KMS-11 (cell line): ENCODE measurements around the gene BLOC1S3.

Source experiments
- H2AFZ ChIP-seq: fragments of 200-600 bp; sonication (generic); 2 replicates; pipeline ENCODE4 v1.6.1; 2016; ENCODE audit warnings: antibody characterized with exemption, mixed run types, low read depth
- H3K27ac ChIP-seq: fragments of 200-600 bp; sonication (generic); 2 replicates; pipeline ENCODE4 v1.6.1; 2016; ENCODE audit warnings: mild to moderate bottlenecking, mixed run types
- H3K27me3 ChIP-seq: fragments of 200-600 bp; sonication (generic); 2 replicates; pipeline ENCODE4 v1.6.1; 2017; ENCODE audit warnings: mild to moderate bottlenecking, low read depth, mixed run types, moderate library complexity; ENCODE audit not compliant: insufficient read depth
- H3K36me3 ChIP-seq: fragments of 200-600 bp; sonication (generic); 2 replicates; pipeline ENCODE4 v1.6.1; 2017; ENCODE audit warnings: mild to moderate bottlenecking, mixed run types; ENCODE audit not compliant: insufficient read depth
- H3K4me1 ChIP-seq: fragments of 200-600 bp; sonication (generic); 2 replicates; pipeline ENCODE4 v1.6.1; 2016; ENCODE audit warnings: mild to moderate bottlenecking, low read depth, mixed run types; ENCODE audit not compliant: poor library complexity, severe bottlenecking
- H3K4me2 ChIP-seq: fragments of 200-600 bp; sonication (generic); 2 replicates; pipeline ENCODE4 v1.7.0; 2016; ENCODE audit warnings: mild to moderate bottlenecking, mixed run types
- H3K4me3 ChIP-seq: fragments of 200-600 bp; sonication (generic); IDR thresholded peaks from 2 replicates; pipeline ENCODE4 v1.6.1; 2017; ENCODE audit warnings: low read depth, low read length, mixed read lengths; ENCODE audit not compliant: insufficient read depth
- H3K79me2 ChIP-seq: fragments of 200-600 bp; sonication (generic); 2 replicates; pipeline ENCODE4 v1.6.1; 2016; ENCODE audit warnings: low read depth, mixed run types; ENCODE audit not compliant: insufficient read depth
- H3K9ac ChIP-seq: fragments of 200-600 bp; sonication (generic); 2 replicates; pipeline ENCODE4 v1.6.1; 2016; ENCODE audit warnings: mild to moderate bottlenecking, mixed run types
- H4K20me1 ChIP-seq: fragments of 200-600 bp; sonication (generic); 2 replicates; pipeline ENCODE4 v1.6.1; 2016; ENCODE audit warnings: mild to moderate bottlenecking, mixed run types; ENCODE audit not compliant: insufficient read depth
- TF ChIP-seq, protein P1 (sequence below): fragments of 200-600 bp; sonication (generic); conservative IDR thresholded peaks from 2 replicates; pipeline ENCODE4 v1.6.1; 2017; ENCODE audit warnings: low read depth, mild to moderate bottlenecking, antibody characterized with exemption, low read length, moderate library complexity, mixed read lengths

BLOC1S3 gene

DNA sequence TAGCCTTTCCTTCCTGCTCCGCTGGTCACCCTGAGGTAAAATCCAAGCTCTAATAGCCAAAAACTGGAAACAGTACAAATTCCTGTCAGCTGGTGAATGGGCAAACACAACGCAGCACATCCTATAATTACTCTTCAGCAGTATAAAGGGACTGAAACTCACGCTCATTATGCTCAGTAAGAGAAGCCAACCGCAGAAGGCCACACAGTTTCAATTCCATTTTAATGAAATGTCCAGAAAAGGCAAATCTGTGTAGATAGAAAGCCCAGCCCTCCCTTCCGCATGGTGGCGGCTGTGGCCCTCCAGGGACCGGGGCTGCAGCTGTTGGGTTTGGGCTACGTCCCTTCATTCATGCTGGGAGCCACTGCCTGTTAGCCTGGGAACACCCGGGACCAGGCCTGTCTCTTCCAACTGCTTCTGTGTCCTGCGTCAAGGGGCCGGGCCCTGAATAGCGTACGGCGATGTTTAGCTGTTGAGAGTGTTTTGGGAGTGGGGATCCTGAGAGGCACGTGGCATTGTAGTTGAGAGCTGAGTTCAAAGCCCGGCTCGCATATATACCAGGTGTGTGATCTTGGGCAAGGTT lies 41.3 kb upstream of the BLOC1S3 start:
- Histone ChIP-seq H3K27me3 (no peaks in the 10 kb centered on the region), H2AFZ (0 out of 2 replicates have a peak overlapping the region, but pooled peaks have one; percentile 11), H4K20me1 (no peaks in the 10 kb centered on the region), H3K4me3 (no peak overlapping the region), H3K27ac (peak overlapping the region; percentile 93), H3K79me2 (peaks cover 60% of the 10 kb centered on the region), H3K4me1 (peaks cover 84% of the 10 kb centered on the region), H3K4me2 (peak overlapping the region; percentile 99), H3K9ac (peak overlapping the region; percentile 70; the same call in 1 of the 2 replicates), H3K36me3 (no peaks in the 10 kb centered on the region)
- TF ChIP-seq, protein P1, sequence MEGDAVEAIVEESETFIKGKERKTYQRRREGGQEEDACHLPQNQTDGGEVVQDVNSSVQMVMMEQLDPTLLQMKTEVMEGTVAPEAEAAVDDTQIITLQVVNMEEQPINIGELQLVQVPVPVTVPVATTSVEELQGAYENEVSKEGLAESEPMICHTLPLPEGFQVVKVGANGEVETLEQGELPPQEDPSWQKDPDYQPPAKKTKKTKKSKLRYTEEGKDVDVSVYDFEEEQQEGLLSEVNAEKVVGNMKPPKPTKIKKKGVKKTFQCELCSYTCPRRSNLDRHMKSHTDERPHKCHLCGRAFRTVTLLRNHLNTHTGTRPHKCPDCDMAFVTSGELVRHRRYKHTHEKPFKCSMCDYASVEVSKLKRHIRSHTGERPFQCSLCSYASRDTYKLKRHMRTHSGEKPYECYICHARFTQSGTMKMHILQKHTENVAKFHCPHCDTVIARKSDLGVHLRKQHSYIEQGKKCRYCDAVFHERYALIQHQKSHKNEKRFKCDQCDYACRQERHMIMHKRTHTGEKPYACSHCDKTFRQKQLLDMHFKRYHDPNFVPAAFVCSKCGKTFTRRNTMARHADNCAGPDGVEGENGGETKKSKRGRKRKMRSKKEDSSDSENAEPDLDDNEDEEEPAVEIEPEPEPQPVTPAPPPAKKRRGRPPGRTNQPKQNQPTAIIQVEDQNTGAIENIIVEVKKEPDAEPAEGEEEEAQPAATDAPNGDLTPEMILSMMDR: no peak

DNA sequence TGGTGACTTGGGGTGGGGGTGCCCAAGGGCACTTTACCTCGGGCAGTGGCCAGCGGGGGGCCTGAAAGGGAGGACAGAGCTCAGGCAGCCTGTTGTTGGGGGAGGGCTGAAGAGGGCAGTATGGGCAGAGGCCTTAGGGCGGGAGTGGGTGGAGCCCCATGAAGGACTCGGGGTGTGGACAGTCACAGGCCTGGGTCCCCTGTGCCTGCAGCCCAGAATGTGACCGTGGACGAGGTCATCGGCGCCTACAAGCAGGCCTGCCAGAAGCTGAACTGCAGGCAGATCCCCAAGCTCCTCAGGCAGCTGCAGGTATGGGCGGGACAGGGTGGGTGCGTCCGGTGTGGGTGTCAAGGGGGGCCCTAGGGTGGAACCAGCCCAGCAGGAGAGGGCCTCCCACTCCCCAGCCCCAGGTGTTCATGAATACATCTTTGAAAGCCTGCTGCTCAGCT lies 40.3 kb upstream of the BLOC1S3 start:
- peaks cover 50% of the 10 kb centered on the region for H3K79me2 ChIP-seq
- peak overlapping the region; percentile 38; the same call in 1 of the 2 replicates for H2AFZ ChIP-seq
- TF ChIP-seq, protein P1: no peak
- H4K20me1 ChIP-seq: no peaks in the 10 kb centered on the region
- no peak overlapping the region for H3K4me3 ChIP-seq
- H3K9ac ChIP-seq: peak overlapping the region; percentile 70; the same call in 1 of the 2 replicates
- H3K4me1 ChIP-seq: peaks cover 73% of the 10 kb centered on the region
- no peaks in the 10 kb centered on the region for H3K36me3 ChIP-seq
- no peaks in the 10 kb centered on the region for H3K27me3 ChIP-seq
- peak overlapping the region; percentile 99 for H3K4me2 ChIP-seq
- peak overlapping the region; percentile 93 for H3K27ac ChIP-seq

DNA sequence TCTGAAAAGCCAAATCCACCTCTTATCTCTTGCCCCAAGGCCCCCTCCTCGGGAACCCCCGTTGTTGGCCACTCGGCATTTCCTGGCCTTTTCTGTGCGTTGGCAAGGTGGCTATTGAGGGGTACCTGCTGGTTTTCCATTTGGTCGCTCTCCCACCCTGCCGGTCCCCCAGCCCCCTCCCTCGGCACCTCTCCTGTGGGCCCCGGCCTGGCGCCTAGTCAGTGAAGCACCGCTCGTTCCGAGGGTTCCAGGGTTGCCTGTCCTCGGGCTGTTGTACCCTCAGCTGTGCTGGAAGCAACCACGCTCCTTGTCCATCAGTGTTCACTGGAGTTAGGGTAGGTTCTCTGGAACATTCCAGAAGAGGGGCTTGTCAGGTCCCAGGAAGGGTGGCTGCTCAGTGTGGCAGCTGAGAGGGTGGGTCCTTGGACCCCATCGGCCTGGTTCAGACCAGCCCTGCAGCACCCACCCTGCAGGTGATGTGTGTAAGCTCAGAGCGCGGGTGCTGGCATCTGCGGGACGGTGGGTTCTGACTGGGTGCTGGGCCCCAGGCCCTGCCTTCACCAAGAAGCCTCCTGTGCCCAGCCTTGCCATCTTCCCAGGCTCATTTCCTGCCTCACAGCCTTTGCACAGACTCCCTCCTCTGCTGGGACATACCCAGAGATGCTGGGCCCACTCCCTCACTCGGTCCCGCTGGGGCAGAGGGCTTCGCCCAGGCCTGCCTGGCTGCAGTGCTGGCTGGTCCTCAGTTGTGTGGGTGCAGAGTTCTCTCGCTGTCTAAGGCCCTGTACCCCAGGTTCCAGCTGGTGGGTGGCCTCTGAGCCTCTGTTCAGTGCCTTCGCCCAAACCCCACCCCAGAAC lies 39.1 kb upstream of the BLOC1S3 start:
- peak overlapping the region; percentile 99 for H3K4me2 ChIP-seq
- no peaks in the 10 kb centered on the region for H3K27me3 ChIP-seq
- no peak overlapping the region for H2AFZ ChIP-seq
- H3K4me1 ChIP-seq: peaks cover 61% of the 10 kb centered on the region
- H3K79me2 ChIP-seq: peaks cover 38% of the 10 kb centered on the region
- H3K36me3 ChIP-seq: no peaks in the 10 kb centered on the region
- H3K9ac ChIP-seq: peak overlapping the region; percentile 70; the same call in 1 of the 2 replicates
- H4K20me1 ChIP-seq: no peaks in the 10 kb centered on the region
- H3K4me3 ChIP-seq: no peak overlapping the region
- H3K27ac ChIP-seq: peak overlapping the region; percentile 93
- TF ChIP-seq, protein P1: no peak

DNA sequence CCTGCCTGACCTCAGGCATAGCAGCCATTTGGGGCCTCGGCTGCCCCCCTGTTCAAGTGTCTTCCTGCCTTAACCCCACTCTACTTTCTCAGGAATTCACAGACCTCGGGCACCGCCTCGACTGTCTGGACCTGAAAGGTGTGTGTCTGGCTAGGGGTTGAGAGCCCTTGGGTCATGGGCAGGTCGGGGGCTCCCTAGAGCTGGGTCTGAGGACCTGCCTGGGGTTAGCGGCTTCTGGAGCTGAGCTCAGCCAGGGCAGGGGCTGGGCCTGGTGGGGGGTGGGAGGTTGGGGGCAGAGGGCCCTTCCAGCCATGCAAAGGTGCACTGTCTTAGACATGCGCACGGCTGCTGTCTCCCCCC lies 38.5 kb upstream of the BLOC1S3 start:
- Histone ChIP-seq H4K20me1 (no peaks in the 10 kb centered on the region), H3K4me1 (peaks cover 55% of the 10 kb centered on the region), H3K4me3 (no peak overlapping the region), H3K27ac (peak overlapping the region; percentile 93), H3K4me2 (peak overlapping the region; percentile 99; the same call in 1 of the 2 replicates), H3K9ac (no peak overlapping the region), H3K36me3 (no peaks in the 10 kb centered on the region), H3K27me3 (no peaks in the 10 kb centered on the region), H3K79me2 (peaks cover 32% of the 10 kb centered on the region), H2AFZ (no peak overlapping the region)
- TF ChIP-seq, protein P1: no peak
